GM12872 (cell line): ENCODE data around the gene ZNF521.

Source experiments
- TF ChIP-seq, protein P1 (sequence below): IDR thresholded peaks from 3 replicates; pipeline ENCODE4 v1.5.1; 2011; ENCODE audit warnings: low read depth, mild to moderate bottlenecking, low read length, moderate library complexity; ENCODE audit not compliant: insufficient read depth

The ZNF521 gene

DNA sequence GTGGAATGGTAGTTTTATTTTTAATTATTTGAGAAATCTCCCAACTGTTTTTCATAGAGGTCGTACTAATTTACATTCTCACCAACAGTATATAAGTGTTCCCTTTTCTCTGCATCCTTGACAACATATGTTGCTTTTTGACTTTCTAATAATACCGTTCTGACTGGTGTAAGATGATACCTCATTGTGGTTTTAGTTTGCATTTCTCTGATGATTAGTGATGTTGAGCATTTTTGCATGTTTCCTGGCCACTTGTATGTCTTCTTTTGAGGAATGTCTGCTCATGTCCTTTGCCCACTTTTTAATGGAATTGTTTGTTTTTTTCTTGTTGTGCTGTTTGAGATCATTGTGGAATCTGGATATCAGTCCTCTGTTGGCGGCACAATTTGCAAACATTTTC lies 242.5 kb downstream of the ZNF521 start:
- TF ChIP-seq, protein P1, sequence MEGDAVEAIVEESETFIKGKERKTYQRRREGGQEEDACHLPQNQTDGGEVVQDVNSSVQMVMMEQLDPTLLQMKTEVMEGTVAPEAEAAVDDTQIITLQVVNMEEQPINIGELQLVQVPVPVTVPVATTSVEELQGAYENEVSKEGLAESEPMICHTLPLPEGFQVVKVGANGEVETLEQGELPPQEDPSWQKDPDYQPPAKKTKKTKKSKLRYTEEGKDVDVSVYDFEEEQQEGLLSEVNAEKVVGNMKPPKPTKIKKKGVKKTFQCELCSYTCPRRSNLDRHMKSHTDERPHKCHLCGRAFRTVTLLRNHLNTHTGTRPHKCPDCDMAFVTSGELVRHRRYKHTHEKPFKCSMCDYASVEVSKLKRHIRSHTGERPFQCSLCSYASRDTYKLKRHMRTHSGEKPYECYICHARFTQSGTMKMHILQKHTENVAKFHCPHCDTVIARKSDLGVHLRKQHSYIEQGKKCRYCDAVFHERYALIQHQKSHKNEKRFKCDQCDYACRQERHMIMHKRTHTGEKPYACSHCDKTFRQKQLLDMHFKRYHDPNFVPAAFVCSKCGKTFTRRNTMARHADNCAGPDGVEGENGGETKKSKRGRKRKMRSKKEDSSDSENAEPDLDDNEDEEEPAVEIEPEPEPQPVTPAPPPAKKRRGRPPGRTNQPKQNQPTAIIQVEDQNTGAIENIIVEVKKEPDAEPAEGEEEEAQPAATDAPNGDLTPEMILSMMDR = no peak

DNA sequence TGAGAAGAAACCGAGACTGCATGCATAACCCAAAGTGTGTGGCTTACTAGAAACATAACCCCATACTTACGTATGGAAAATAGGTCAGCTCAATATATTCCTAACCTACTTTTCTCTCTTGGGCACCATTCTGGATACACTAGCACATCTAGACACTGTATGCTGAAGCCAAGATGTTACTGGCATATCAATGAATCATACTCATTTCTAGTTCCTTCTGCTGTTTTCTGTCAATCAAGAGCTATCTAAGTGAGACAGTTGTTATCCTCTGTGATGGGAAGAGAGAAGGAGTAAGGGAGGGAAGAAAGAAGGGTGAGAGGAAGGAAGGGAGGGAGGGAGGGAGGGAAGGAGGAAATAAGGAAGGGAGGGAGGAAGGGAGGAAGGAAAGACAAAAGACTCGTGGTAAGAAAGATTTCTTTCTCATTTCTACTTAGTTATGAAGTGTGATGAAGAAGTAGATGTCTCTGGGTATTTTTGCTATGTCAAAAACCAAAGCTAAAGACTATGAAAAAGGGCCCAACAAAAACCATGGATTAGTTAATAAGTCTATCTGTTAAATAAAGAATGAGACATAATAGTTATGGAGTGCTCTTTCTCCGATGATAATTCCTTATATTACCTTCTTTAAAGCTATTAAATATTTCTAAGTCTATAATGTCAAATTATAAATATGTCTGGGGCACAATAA lies 248.4 kb downstream of the ZNF521 start:
- TF ChIP-seq, protein P1 = no peak

DNA sequence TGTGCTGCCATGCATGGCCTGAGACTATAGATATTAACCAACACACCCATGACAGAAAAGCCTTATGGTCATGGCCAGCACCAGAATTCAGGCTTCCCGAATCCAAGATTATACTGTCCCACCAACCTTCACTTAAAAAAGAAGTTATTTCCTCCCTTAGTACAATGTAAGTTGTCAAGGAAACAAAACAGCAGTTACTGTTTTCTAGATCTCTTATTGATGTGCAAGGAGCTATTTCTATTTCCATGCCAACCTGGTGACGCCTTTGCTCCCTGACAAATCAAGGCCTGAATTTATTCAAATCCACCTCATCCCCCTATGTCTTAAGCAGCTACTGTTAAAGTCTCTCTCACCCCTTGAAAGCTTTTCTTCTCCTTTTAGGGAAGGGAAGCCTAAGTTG lies 249.3 kb downstream of the ZNF521 start:
- TF ChIP-seq, protein P1 = no peak

DNA sequence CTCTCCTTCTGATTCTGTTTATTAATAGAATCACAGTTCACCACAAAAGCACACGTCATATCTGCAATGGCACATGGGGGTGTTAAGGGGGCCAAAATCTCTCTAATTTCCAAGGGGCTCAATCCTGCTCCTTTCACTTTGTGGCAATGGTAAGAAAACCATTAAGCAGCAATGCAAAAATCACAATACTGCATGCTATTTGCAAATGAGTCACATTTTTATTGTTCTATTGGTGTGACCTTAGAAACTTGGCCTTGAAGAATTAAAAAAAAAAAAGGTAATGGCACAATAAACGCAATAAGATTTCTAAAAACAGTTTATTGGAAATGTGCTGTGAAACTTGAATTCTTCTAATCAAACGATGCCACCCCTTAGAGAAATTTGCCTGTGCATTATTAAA lies 251.5 kb downstream of the ZNF521 start:
- TF ChIP-seq, protein P1 = no peak

DNA sequence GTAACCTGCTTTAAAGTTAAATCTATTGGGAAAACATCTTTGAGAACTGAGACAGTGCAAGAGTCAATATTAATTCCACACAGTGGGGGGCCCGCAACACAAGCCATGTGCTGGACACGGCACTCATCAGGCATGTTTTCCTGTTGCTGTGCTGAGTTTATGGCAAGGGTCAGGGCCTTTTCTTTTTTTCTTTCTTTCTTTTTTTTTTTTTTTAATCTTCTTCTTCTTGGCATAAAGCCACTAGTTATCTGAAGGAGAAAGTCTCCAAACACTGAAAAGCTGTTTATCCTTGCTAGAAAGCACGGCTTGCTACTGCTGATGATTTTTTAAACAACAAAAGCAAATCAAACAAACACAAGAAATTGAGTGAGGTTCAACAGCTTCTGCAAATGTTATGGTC lies 252.1 kb downstream of the ZNF521 start:
- TF ChIP-seq, protein P1 = no peak

DNA sequence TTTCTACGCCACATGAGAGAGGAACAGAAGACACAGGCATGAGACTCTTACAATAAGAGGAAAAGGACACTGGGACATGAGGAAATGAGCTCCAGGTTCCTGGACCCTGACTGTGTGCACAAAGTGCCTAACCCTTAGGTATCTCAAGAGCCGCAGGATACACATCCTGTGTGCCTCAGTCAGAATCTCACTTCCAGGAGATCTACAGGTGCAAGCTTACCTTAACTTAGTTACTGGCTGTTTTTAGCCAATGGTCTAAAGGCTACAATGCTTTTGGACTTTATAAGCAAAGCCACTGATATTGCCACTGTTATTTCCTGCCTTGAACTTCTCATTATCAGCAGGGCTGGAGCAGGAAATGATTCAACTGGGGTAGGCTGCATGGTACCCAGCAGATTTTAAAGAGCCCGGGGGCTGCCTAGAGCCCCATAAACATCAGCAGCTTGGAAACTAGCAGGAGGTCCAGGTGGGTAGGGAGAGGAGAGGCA lies 254.4 kb downstream of the ZNF521 start:
- TF ChIP-seq, protein P1 = no peak

DNA sequence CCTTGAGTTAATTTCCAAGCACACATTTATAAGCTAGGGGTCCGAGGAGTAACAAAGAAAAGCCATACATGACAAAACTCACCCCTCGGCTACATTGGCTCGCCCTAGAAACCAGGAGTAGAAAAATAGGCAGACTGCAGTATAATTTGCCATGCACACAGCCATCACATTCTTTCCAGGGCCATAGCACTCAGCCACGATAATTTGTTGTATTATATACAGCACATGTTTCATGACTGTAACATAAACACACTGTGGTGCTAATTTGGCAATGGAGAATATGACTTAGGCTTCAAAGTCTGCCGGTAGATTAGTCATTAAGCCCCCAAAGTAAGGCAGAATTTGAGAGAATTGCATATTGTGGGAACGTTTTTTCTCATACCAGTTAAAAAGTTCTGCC lies 254.9 kb downstream of the ZNF521 start:
- TF ChIP-seq, protein P1 = no peak

DNA sequence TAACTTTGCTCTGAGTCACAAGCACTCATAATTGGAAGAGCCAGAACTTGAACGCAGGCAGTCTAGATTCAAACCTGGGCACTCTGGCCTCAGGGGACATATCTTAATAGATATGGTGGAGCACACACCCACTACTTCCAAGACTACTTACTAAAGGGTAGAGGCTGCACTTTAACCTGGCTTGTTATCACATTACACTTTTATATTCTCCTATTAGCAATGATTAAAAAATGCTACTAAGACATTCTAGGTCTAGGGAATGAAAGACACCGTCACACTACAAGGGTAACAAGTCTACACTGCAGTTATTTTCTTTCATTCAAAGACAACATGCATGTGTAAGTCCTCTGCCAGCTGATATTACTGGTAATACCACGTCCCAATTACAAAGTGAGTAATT lies 258.8 kb downstream of the ZNF521 start:
- TF ChIP-seq, protein P1 = no peak
